HG02623 (cell line): ENCODE data around the gene GOLT1A.

Experiments used
- ATAC-seq: cut with Tn5 transposase; IDR thresholded peaks from one replicate; pipeline ENCODE4 v1.9.1; 2021; ENCODE audit warnings: moderate library complexity; ENCODE audit not compliant: unreplicated experiment

Gene GOLT1A, protein sequence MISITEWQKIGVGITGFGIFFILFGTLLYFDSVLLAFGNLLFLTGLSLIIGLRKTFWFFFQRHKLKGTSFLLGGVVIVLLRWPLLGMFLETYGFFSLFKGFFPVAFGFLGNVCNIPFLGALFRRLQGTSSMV

DNA sequence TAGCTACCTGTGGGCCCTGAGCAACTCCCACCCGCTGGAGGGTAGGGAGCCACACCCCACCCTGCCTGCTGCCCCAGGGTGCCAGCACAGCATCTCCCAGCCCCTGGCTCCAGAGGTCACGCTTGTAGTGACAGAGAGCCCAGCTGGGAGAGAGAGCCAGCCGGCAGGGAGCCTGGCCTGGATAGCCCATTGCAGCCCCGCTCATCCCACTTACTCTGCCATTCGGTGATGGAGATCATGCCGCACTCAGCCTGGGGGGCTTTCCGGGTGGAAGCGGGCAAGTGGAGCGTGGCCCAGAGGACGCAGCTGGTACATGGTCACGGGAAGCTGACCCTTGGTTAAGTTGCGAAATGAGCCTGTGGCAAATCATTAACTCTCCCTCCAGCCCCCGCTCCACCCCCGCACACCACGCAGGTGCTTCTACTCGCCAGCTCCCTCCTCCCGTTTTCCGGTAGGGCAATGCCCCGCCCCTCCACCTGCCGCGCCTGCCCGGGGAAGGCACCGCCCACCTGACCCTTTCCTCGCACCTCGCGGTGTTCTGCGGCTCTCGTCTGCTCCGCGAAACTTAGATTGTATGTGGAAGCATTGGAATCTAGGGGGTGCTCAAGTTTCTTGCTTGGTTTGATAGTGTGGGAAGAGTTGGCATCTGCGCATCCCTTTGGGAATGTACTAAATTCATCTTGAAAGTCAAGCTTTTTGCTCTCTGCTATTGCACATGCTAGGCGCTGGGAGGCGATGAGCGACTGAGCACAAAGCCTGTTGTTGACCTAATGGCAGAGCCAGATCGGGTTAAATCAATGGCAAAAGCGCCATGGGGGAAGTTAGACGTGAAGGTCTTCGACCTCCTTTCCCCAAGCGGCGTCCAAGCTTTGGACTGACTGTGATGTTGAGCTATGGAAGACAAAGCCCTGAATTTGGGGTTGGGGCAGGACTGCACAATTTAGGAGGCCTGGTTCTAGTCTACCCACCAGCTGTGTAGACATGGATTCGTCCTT lies at the start of gene GOLT1A:
Gene GOLT1A, minus strand, starts transcription at position 321 of the 995 bp plus-strand sequence. Its CDS starts 82 bp downstream, at position 239.
- no peak for ATAC-seq

DNA sequence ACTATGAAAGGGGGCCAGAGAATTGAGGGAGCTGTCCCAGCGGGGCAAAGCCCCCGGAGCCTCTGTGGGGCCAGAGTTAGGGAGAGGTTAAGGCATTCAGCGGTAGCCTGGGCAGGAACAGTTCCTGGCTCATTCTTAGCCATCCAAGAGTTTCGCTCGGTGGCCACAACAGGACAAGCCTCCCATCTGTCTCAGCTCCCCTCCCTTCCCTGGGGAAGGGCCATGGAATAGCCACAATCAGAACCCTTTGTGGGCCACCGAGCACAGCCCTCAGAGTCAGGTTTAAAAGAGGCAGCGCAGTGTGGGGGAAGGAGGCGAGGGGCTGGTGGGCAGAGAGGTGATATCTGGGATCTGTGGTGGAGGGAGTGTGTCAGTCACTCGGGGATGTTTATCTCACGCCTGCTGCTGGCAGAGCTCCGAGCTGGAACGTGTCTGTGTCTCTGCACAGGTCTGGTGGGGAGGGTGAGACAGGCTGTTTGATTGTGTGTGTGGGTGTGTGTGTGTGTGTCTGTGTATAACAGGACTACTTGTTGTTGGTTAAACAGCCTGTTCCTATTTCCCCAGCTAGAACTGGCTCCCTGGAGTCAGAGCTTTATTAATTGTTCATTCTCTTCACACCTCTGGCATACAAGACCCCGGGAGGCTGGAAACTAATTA lies 49.6 kb upstream of the GOLT1A start:
- no peak for ATAC-seq

DNA sequence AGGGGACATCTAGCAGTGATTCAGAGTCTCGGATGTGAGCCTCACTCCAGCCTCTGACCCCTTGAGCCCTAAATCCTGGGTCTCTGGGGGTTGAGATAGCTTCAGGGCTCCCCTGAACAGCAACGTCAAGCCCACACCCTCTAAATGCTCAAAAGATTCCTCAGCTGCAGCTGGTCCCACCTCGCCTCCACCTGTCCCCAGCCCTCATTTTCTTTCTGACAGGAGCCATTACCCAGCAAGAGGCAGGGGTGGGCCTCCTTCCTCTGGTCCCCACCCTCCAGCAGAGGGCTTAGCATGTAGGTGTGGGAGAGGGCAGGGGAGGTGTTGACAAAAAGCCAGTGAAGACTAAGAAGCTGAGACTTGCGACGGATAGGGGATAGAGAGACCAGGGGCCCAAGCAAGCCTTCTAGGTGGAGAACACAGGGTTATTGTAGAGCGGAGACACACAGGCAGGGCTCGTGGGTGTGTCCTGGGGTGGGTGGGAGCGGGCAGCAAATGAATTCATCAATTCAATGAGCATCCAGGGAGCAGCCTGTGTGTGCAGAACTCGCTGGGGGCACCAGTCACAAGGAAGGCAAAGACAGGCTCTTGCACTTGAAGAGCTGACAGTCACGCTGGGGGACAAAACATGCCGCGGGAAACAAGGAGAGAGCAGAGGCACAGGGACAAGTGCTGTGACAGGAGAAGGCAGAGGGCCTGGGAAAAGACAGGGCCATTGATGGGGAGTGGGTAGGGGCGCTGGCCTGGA lies 48.9 kb upstream of the GOLT1A start:
- no peak for ATAC-seq

DNA sequence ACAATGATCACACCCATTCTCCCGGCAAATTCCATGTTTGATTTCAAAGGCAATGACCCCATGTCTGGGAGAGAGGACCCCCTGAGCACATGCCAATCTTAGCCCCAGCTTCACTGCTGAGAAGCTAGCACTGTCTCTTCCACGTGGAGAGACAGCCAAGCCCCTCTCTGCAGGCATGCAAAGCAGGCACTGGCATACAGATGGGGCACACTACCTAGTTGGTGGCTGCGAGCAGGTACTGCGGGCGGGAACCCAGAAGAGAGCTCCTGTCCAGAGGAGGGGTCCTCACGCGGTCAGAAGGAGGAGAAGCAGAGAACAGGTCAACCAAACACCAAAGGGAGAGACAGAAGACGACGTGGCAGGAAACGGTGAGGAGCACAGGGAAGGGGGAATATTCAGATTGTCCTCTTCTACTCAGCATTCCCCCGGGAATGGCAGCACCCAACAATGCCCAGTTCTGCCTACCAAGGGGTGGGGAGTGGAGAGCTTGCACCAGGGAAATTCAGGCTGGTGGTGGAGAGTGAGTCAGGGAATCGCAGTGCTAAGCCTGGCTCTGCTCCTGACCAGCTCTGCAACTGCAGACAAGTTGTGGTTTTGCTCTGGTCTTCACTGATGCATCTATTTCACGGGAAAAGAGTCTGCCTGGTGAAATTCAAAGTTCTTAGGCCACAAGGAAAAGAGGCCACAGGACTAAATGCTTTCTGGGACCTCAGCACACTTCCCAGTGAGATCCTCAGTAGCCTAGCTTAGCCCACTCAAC lies 48.1 kb upstream of the GOLT1A start:
- ATAC-seq = no peak

DNA sequence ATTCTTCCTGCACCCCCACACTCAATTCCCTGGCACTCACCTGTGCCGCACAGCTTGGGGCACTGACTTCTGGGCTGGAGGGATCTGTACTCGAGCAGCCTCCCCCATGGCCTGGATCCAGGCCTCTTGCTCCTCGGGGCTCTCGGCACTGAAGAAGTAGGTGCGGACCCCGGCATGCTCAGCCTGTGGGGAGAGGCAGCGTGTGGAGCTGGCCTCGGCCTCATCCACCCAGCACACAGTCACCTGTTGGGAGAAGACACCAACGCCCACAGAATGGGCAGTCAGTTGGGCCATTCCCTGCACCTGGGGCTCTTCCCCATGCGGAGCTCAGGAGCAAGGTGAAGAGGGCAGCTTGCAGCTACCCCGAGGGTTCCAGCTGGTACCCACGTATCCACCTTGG lies 47.5 kb upstream of the GOLT1A start:
- ATAC-seq = no peak

DNA sequence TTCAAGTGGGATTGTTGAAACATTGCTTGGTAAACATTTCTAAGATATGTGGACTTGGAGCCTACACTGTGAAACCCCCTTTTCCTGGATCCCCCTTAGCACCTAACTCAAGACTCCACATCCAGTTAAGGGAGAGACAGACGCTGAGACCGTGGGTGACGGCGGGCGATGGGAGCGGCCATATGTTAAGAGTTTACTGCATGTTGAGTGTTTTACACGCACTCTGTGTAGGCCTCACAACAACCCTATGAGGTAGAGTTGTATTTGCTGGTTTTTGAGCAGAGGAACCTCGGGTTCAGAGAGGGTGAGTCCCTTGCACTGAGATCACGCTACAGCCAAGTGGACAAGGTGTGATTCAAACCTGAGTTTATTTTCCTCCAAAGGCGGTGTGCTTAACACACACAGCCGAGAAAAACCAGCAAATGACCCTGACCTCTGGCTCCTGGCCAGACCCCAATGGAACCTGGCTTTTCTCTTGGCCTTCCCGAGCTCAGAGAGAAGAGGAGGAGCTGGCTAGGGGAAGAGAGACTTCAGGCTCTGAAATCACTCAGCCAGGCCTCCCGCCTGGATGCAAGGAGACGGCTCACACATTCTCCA lies 46.9 kb upstream of the GOLT1A start:
- ATAC-seq = no peak

DNA sequence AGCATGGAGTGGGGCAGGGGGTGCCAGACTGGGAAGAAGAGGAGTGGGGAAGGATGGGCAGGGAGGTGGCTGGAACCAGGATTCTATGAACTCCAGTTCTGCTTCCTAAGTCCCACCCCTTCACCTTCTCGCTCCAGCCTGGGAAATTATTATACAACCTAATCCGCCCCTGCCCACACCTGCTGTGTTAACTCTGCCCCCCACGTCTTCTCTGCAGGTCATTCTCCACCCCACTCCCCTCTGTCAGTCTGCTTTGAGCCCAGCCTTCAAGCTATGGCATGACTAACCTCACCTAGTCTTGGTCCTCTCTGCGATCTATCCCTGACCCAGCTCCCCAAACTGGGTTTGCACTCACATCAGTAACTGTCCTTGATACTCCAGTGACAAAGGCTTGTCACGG lies 46.0 kb upstream of the GOLT1A start:
- no peak for ATAC-seq

DNA sequence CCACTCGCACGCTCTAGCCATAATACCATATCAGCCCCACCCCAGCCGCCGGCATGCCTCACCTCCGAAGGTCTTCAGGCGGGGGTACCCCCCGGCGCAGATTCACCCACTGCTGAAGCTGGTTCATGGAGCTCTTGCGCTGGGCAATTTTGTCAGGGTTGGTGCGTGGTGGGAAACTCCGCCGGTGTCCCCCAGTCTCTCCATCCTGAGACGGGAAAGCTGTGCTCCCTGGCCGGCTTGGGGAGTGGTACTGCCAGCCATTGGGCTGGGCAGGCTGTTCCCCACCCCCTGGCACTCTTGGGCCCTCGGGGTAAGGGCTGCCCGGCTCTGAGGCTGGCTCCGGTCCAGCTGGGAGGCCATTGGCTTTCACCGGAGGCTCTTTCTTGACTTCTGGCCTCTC lies 45.4 kb upstream of the GOLT1A start:
- no peak for ATAC-seq

DNA sequence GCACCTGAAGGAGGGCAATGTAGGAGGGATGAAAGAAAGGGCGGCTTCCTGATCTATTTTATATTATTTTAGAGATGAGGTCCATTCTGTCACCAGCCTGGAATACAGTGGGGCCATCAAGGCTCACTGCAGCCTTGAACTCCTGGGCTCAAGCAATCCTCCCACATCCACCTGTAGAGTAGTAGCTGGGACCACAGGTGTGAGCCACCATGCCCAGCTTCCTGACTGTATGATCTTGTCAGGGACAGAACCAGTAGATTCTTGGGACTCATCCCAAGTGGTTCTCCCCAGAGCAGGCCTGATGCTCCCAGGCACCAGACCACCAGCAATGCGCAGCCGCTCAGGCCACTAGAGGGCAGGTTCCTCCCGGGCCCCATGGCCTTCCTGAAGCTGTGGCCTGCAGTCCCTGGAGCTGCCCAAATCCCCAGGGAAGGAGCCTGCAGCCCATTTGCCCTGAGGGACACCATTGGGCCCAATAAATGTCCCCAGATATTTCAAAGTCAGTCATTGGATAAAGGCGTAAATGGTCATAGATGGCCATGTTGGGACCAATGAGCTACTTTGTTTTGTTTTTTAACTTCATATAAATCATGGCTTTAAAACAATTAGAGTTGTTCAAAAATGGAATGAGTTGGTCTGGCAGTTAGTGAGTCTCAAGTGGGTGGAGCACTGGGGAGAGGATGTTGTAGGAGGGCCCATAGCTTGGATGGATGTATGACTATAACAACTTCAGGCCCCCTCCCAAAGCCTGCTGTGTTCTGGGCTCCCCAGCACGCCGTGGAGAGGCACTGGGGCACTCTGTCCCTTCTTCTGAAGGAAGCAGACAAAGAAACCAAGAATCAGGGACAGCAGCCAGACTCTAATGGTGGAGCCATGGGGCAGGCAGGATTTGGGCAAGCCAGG lies 44.7 kb upstream of the GOLT1A start:
- ATAC-seq = no peak

DNA sequence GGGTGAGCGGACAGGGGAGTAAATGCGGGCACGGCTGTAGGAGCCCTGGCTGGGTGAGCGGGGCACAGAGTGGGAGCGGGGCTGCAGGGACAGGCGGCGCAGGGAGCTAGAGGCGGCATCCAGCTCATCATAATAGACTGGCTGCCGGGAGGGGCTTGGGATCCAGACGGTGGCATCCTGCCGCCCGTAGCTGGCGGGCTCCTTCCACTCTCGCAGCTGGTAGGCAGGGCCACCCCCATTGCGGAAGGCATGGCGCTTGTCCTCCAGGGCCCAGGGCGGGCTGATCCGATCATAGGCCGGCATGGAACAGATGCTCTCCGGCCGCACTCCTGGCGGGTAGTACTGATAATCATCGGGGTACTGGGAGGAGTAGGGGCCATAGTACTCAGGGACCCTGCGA lies 43.7 kb upstream of the GOLT1A start:
- ATAC-seq = no peak

DNA sequence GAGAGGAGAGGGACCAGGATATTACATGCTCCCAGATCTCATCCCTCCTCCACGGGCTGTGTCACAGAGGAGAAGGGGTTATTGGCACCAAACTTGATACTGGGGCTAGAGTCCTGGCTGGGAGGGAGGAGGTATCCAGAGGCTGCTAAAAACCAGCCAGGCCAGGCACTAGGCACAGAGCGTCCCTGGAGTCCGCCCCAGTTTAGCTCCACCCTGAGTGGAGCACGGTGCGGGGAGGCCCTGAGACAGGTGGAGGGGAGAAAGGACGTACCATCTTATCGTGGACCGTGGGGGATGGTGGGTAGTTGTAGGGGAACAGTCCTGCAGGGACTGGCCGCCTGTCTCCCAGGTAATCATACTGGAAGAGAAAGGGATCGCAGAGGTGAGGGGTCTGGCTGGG lies 42.7 kb upstream of the GOLT1A start:
- no peak for ATAC-seq

DNA sequence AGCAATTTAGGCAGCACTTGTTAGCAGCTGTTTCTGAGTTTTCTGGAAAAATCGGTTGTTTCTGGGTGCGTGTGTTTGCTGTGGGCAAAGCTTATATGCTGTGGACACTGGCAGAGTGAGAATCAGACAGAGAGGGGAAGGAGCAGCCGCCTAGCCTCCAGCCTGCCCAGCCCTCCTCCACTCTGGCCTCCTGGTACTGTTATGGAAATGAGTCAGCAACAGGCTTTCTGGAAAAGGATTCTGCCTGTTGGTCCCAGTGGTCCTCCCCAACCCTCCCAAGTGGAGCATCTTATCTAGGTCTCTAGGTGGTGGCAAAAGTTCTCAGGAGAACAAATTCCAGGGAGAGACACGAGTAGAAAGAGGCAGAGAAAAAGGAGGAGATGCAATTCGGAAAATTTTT lies 42.2 kb upstream of the GOLT1A start:
- ATAC-seq = no peak

DNA sequence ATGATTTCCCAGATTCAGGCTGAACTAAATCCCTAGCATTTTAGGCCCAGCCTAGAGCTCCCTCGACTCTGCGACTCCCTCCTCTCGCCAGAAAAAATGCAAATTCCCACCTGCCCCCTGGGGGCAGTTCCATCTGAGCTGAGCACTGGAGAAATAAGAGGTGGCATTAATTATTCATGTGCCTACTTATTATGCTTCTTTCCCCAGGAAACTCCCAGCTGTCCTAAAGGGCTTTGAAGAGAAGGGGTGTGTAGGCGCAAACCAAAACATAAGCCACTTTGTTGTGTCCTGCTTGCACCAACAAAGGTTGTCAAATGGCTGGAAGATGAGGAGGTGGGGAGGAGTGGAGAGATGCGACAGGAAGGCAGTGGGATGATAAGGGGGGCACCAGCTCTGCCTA lies 41.4 kb upstream of the GOLT1A start:
- no peak for ATAC-seq

DNA sequence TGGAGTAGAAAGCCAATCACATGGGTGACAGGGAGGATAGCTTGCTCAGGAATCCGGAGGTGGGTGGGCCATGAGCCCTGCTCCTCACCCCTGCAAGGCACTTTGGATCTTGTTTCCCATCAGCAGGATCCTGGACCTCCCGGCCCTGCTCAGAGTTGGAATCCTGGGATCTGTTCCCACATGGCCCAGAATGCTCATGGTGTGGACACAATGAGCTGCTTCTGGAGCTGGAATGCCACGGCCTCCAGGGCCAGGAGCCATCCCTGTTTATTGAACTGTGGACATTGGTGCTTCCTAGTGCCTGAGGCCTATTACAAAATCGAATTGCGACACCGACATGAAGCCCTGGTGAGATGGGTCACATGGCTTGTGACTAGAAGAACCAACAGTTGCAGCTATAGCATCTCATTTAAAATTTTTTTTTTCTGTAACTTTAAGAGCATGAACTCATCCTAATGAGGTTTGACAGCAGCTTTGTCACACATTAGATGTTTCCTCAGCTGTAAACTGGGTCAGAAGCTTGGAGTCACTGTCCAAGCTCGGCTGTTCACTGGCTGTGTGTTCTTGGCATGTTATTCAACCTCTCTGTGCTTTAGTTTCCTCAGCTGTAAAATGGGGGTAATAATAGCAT lies 40.4 kb upstream of the GOLT1A start:
- no peak for ATAC-seq

DNA sequence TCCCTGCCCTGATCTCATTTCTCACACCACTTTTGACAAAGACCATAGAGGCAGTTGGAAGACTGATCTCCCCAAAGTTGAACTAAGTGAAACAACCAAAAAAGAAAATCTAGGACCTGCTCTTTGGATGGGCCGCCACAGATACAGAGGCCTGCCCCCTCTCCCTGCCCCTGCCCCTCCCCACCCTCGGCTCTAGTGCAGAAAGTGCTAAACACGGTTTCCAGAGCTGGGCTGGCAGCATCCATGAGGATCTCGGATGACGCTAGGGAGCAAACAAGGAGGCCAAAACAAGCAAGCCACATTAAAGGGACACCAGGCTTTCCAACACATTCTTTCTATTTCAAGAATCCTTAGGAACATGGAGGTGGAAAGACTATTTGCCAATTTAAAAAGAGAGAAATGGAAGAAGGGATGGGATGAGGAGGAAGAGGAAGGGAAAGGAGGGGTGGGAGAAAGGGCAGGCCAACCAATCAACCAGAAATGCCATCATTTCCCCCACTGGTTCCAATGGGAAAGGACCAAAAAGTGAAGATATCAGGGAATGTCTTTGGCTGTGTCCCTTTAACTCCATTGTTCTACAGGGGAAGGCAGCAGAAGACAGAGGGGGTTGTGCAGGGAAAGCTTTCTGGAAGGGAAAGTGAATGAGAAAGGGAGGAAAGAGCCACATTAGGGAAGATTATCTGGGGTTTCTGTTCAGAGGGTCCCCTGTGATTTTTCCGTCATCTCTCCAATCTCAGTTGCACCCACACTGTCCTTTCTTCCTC lies 38.3 kb upstream of the GOLT1A start:
- no peak for ATAC-seq

DNA sequence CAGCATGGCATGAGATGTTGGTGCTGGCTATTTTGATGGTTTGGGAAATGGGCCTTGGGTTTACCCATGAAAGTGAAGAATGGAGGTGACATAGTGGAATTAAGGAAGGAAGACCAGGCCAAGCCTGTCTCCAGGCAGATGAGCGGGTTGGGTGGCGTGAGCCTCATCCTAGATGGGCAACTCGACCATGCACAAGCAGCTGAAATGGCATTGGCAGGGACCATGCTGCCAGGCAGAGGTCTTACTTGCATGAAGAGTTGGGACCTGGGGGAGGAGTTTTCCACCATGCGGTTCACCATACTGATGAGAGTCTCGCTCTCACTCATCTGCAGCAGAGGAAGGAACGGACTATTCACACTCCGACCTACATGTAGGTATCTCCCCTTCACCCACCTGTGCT lies 37.5 kb upstream of the GOLT1A start:
- ATAC-seq = no peak

DNA sequence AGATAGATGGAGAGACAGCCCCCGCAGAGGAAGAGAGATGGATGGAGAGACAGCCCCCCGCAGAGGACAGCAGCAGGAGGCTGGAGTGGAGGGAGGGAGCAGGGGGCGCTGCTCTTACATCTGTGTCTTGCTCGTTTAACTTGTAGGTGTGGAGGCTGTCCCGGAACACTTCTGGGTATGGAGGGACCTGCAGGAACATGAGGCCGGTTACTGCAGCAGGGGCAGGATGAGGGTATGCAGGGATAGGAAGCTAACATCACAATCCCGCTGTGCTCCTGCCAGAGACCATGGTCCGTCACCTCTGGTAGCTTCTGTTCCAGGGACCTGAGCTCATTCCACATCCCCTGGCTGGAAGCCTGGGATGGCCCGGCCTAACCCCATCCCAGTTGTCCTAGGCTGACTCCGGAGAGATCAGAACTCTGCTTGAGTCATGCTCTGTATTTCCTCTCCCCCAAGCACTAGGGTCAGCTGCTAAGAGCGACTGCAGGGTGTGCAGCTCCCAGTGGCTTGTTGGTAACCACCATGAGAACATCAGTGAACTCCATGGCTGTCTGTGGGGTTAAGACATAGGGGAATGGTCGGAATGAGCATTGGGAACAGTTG lies 36.7 kb upstream of the GOLT1A start:
- no peak for ATAC-seq
